Stimulated activated naive CD8-positive, alpha-beta T cell treated with anti-CD3 and anti-CD28 coated beads, Interleukin-15, amount 100 ng/mL, for 72 hours (primary cell): ENCODE data around the gene MMP3.
"Not testable (repeated sequence)": the region's sequence is repeated elsewhere in the genome, so short reads cannot be mapped to it uniquely, and the experiment has no call there.

ENCODE experiments used
- ATAC-seq: fragments of 150-1000 bp; cut with Tn5 transposase; 2 replicates; pipeline ENCODE4 v1.10.0; 2021; ENCODE audit warnings: mild to moderate bottlenecking, moderate library complexity
- DNase-seq, 2 donors: peaks; one replicate each; pipeline ENCODE4 v3.0.0; 2021 to 2022
- H3K27ac Mint-ChIP-seq, 2 donors: one replicate each; pipeline ENCODE4 v1.8.0; 2022; ENCODE audit warnings: mild to moderate bottlenecking in 2 of 2, mixed read lengths in 2 of 2, moderate library complexity in 2 of 2
- H3K27me3 Mint-ChIP-seq: one replicate; pipeline ENCODE4 v1.8.0; 2022; ENCODE audit warnings: mixed read lengths
- H3K4me1 Mint-ChIP-seq: one replicate; pipeline ENCODE4 v1.8.0; 2022; ENCODE audit warnings: mild to moderate bottlenecking, mixed read lengths
- H3K4me3 Mint-ChIP-seq, 2 donors: one replicate each; pipeline ENCODE4 v1.8.0; 2022; ENCODE audit warnings: mild to moderate bottlenecking in 2 of 2, mixed read lengths in 2 of 2, moderate library complexity in 1 of 2
- H3K9me3 Mint-ChIP-seq, 2 donors: one replicate each; pipeline ENCODE4 v1.8.0; 2022; ENCODE audit warnings: mixed read lengths in 2 of 2

The MMP3 gene

DNA sequence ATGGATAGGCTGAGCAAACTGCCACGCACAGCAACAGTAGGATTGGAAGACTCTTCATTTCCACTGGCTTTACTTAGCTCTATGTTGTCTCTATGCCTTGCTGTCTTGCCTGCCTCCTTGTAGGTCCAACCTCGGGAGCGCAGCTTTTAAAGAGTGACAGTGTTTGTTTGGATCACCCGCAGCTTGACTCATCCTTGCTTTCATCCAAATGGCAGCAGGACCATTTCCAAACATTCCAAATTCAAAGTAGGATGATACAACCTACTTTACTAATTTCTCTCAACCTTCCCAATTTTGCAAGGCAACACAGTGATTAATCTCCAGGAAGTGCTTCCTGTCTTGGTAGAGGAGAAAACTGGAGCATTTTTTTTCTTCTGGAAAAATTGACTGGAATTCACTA, at the start of gene MMP3:
TSS of gene MMP3 (minus strand) at position 121 of the 400 bp plus-strand sequence. CDS start at position 58, 63 bp downstream.
- Mint-ChIP-seq H3K9me3 (no peaks in the 10 kb centered on the region), H3K27me3 (peaks cover 14% of the 10 kb centered on the region), H3K4me3 (no peak within 1 kb of the TSS), H3K27ac (no peak within 1 kb of the TSS), H3K4me1 (no peaks in the 10 kb centered on the region)
- DNase-seq (no peak), ATAC-seq (no peak)

DNA sequence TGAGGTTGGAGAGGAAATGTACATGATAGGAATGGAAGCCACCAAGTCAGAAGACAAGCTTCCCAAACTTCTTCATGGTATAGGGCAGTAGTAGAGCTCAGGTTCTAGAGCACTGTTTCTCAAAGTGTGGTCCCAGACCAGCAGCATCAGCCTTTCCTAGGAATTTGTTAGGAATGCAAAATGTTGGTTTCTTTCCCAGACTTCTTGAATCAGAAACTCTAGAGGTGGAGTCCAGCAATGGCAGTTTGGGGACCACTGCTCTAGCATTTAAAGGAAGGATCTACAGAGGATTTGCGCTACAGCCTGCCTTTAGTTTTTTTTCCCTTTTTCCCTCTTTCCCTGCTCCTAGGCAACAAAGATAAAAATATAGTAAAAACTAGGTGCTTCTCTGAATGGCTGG, 48.3 kb upstream of the MMP3 start:
- Mint-ChIP-seq H3K9me3 (peaks cover 12 to 22% of the 10 kb centered on the region in 2 donors), H3K27me3 (peaks cover 15% of the 10 kb centered on the region), H3K27ac (no peak overlapping the region), H3K4me3 (no peak overlapping the region), H3K4me1 (no peaks in the 10 kb centered on the region)
- no peak for ATAC-seq
- DNase-seq, result no peak

DNA sequence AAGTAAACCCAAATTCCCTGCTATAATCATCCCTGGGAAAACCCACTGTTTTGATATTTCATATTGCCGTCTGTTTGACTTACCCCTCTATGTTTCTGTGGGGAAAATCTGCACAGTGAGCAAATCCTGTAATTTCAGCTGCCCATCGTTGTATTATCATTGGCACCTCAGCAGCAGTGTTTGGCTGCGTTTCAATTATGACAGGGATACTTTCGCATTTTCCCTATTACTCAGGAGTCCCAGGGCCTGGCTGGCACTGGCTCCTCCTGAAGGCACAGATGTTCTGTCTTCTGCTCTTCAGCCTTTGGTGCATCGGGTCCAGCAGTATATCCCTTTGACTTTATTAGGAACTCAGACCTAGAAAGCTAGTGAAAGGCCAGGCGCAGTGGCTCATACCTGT, 43.6 kb upstream of the MMP3 start:
- H3K4me3 Mint-ChIP-seq, result no peak overlapping the region
- ATAC-seq, result no peak
- H3K27me3 Mint-ChIP-seq, result peaks cover 7% of the 10 kb centered on the region
- peaks cover 7% of the 10 kb centered on the region for H3K4me1 Mint-ChIP-seq
- no peak for DNase-seq
- no peak overlapping the region for H3K27ac Mint-ChIP-seq
- no peaks in the 10 kb centered on the region for H3K9me3 Mint-ChIP-seq

DNA sequence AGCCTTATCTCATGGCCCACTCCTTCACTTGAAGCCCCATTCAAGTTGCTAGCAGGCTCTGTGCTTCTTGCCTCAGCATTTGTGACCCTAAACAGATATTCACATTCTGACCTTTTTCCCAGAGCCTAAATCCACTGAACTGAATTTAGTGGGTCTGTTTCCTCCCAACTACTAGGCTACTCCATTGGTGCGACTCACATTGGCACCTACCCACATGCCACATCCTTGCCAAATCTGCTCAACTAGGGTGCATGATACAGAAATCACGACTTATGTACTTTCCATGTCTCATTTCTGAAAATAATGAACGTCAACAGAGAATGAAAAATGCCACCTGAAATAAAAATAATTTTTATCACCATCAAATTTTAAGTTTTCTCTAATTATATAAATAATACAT, 39.7 kb upstream of the MMP3 start:
- Mint-ChIP-seq H3K4me1 (peaks cover 7% of the 10 kb centered on the region), H3K9me3 (no peaks in the 10 kb centered on the region), H3K27me3 (peaks cover 3% of the 10 kb centered on the region), H3K27ac (peak overlapping the region in 1 of 2 donors; percentile 52), H3K4me3 (peak overlapping the region in 1 of 2 donors; percentile 10)
- DNase-seq, result peak in 1 of 2 donors; percentile 34
- ATAC-seq, result peak; percentile 73

DNA sequence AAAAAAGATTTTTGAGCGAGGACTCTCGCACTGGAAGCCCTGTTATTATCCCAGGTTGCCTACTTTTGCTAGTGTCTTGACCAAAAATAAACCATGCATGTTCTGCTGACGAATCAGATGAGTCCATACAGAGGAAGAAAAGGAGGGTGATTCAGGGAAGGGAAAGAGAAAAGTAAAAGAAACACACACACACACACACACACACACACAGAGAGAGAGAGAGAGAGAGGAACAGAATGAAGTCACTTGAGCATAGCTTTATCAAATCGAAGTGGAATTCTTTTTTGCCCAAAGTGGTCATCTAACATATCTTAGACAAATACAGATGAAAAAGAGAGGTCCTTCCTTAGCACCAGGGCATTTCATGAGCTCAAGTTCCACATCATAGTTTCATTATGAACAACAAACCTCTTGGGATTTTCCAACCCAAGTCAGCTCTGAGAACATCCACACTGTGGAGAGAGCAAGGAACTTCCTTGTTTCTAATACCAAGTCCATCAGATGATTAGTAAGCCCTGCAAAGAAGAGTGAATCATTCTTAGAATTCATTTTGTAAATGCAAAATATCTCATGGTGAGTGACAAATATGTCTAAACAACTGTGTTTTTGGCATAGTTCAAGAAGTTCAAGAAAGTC, 39.1 kb upstream of the MMP3 start:
- peak overlapping the region in 1 of 2 donors; percentile 52 for H3K27ac Mint-ChIP-seq
- no peaks in the 10 kb centered on the region for H3K9me3 Mint-ChIP-seq
- peak; percentile 83 for ATAC-seq

DNA sequence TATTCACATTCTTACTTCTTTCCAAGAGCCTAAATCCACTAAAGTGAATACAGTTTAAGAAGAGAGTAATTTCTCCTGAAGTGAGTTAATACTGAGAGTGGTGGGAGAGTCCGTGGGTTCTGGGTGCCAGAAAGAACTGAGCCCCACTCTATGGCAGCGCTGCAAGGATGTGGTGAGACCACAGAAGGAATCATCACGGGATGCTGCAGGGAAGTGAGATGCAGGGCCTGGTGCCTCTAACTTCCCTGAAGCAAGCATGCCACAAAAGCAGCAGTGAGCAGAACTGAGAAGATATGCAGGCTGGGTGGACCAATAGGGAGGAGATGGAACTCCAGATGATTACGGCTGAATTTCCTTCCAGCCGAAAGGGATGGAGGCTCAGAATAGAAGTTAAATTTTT, 36.4 kb upstream of the MMP3 start:
- H3K4me1 Mint-ChIP-seq, result peaks cover 7% of the 10 kb centered on the region
- H3K4me3 Mint-ChIP-seq, result no peak overlapping the region
- DNase-seq (no peak), ATAC-seq (no peak)
- no peak overlapping the region for H3K27ac Mint-ChIP-seq
- H3K27me3 Mint-ChIP-seq, result peaks cover 9% of the 10 kb centered on the region
- H3K9me3 Mint-ChIP-seq, result no peaks in the 10 kb centered on the region

More for the DNA sequence above, 39.1 kb upstream of the MMP3 start:
- Mint-ChIP-seq H3K4me3 (peak overlapping the region in 1 of 2 donors; percentile 1), H3K27me3 (peaks cover 9% of the 10 kb centered on the region), H3K4me1 (peaks cover 7% of the 10 kb centered on the region)
- DNase-seq, result no peak

DNA sequence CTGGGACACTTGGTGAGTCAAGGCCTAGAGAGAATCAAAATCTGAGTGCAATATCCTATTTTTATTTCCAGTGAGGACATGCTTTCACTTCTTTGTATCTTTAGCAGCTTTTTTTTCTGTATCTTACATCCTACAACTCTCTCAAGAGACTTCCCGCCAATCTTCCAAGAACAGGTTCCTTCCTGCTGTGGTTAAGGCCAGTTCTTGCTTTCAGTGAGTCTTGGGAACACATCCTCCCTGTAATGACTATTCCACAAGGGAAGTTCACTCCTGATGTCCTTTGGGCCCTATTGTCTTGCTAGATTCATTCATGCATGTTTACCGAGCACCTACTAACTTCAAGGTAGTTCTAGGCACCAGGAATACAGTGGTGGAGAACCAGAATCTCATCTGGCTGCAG, 35.2 kb upstream of the MMP3 start:
- DNase-seq (no peak), ATAC-seq (no peak)
- Mint-ChIP-seq H3K9me3 (no peaks in the 10 kb centered on the region), H3K4me1 (peaks cover 7% of the 10 kb centered on the region), H3K27ac (no peak overlapping the region), H3K4me3 (no peak overlapping the region), H3K27me3 (peaks cover 9% of the 10 kb centered on the region)

DNA sequence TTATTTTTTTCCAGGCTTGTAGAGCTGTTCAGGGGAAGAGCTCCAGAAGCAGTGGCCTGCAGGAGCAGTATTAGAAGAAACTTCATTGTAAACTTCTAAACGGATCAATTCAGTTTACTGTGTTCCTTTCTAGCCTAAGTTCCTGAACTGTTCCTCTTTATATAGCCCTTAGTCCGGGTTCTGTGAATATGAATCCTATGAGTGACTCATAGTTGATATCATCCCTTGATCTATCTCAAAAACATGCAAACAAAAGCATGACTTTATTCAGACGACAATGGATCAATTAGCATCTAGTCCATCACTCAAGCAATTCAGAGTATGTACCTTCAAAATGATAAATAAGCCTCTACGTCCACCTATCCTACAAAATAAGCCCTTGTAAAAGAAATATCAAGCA, 31.4 kb upstream of the MMP3 start, which contains the start of gene MMP12:
TSS of gene MMP12 (minus strand) at position 131 of the 400 bp plus-strand sequence. CDS start at position 86, 45 bp downstream.
- ATAC-seq, result no peak
- H3K4me3 Mint-ChIP-seq, result no peak within 1 kb of the TSS
- no peaks in the 10 kb centered on the region for H3K4me1 Mint-ChIP-seq
- peak within 1 kb of the TSS in 1 of 2 donors; percentile 67 for H3K27ac Mint-ChIP-seq
- H3K9me3 Mint-ChIP-seq, result no peaks in the 10 kb centered on the region
- DNase-seq, result no peak
- peaks cover 9% of the 10 kb centered on the region for H3K27me3 Mint-ChIP-seq

DNA sequence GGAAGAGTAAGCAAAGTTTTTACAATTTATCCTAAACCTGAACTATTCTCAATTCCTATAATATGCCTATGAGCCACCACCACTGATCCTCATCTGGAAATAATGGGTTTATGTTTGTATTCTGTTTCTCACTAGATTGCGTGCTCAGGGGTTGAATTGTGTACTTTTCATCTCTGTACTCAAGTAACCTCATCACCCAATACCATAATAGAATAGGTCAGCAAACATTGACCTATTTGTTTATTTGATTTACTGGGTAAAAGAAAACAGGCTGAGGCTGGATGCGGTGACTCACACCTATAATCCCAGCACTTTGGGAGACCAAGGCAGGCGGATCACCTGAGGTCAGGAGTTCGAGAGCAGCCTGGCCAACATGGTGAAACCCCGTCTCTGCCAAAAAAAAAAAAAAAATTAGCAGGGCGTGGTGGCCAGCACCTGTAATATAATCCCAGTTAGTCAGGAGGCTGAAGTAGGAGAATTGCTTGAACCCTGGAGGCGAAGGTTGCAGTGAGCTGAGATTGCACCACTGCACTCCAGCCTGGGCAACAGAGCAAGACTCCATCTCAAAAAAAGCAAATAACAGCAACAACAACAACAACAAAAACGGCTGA, 26.1 kb upstream of the MMP3 start:
- H3K4me3 Mint-ChIP-seq, H3K4me1 Mint-ChIP-seq, H3K9me3 Mint-ChIP-seq, H3K27me3 Mint-ChIP-seq, DNase-seq, H3K27ac Mint-ChIP-seq, ATAC-seq: not testable (repeated sequence)

DNA sequence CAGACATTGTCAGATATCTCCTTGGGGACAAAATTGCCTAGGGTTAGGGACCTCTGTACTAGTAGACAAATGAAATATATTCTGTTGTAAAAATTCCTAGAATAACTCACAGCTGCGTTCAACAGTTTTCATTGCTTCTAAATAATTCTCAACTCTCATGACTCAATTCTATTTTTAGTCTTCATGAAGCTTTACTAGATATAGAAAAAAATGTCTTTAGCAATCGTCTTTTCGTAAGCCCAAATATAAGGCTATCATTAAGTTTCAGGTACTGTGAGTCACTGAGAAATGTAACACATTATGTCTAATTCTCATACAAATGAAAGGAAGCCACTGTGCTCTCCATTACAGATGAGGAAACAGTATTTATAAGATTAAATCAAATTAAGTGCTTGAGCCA, 24.9 kb upstream of the MMP3 start:
- Mint-ChIP-seq H3K4me1 (no peaks in the 10 kb centered on the region), H3K27ac (no peak overlapping the region), H3K4me3 (no peak overlapping the region), H3K27me3 (no peaks in the 10 kb centered on the region), H3K9me3 (no peaks in the 10 kb centered on the region)
- DNase-seq, result no peak
- ATAC-seq, result no peak

DNA sequence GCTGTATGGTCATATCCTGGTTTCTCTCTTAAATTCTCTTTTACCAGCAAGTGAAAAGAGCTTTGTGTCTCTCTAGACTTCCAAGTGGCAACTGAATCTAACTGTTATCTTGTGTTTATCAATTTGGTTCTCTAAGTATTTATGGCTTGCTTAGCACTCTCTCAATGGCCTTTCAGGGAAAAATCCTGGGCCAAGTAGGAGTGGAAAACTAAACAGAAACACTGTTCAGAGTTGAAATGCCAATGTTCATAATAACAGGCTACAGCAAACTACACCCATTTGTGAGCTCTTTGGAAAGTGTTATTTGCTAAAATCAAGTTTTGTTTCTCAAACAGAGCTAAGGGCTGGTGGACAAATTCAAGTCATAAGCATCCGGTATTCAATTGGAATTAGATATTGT, 21.3 kb upstream of the MMP3 start:
- ATAC-seq (no peak), DNase-seq (no peak)
- H3K27me3 Mint-ChIP-seq, result no peaks in the 10 kb centered on the region
- H3K4me1 Mint-ChIP-seq, result no peaks in the 10 kb centered on the region
- no peaks in the 10 kb centered on the region for H3K9me3 Mint-ChIP-seq
- H3K27ac Mint-ChIP-seq, result peak overlapping the region in 1 of 2 donors; percentile 54
- H3K4me3 Mint-ChIP-seq, result no peak overlapping the region

DNA sequence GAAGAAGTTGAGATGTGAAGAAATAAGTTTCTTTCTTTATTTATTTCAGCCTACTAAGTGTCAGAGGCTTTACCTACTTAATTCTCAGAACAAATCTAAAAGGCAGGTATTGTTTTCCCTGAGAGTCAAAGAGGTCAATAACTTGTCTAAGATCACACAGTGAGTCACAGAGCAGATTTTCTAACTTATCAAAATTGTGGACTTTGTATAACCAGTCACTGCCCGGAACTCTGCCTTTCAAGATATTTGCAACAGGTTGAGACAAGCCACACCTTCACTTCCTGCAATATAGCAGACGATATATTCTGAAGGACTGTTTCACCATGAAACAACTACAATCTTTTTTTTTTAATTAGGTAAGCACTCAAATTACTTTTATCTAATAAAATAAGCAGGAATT, 10.5 kb upstream of the MMP3 start:
- Mint-ChIP-seq H3K4me1 (no peaks in the 10 kb centered on the region), H3K27me3 (peaks cover 13% of the 10 kb centered on the region), H3K27ac (no peak overlapping the region), H3K4me3 (no peak overlapping the region), H3K9me3 (no peaks in the 10 kb centered on the region)
- no peak for DNase-seq
- ATAC-seq, result no peak

DNA sequence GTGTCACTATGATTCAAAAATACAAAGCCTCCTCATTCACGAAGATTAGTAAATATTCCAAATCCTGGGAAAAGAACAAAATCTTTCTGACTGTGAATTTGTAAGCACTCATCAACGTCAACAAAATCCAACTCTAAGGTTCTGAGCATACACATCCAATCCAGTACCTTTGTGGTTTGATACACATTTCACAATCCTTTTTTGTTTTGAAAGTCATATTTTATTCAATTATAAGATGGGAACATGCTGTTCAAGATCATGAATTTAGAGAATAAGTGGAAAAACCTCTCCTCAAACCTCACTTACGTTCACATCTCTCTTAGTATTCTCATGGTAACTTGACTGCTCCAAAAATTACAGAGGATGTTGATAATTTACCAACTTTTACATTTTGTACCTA, 9.6 kb upstream of the MMP3 start:
- DNase-seq, result no peak
- Mint-ChIP-seq H3K27ac (no peak overlapping the region), H3K27me3 (peaks cover 13% of the 10 kb centered on the region), H3K9me3 (no peaks in the 10 kb centered on the region), H3K4me3 (no peak overlapping the region), H3K4me1 (no peaks in the 10 kb centered on the region)
- no peak for ATAC-seq

DNA sequence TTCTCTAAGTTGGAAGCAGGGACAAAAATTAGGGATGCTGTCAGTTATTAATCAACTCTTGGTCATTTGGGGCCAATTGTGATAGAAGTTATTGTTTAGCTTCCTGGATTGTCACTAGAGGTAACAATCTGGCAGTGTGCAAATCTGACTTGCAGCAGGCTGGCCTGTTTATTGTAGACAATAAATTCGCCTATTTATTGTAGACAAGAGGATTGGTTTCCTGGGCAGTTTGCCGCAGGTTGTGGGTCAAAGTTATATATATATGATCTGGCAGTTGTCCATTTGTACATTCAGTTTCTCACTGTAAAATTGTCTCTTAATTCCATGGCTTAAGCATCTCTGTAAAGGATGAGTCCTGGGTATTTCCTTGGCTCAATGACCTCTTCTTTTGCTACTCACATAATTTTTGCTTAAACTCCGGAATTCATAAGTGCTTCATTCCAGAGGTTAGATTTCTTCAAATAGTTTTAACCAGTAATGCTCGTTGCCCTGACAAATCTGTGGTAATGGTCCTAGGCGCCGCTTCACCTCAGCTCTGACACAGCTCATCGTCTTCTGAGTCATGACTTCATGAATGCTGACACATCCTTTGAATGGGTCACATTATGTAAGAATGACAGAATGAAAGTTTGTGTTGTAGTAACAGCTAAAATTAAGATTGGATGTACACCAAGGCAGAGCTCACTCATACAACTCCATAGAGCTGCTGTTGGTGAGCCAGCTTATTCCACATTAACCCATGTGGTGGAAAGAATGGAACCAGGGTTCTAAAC, 7.8 kb upstream of the MMP3 start:
- Mint-ChIP-seq H3K27me3 (peaks cover 20% of the 10 kb centered on the region), H3K4me3 (no peak overlapping the region), H3K27ac (no peak overlapping the region), H3K9me3 (no peaks in the 10 kb centered on the region), H3K4me1 (no peaks in the 10 kb centered on the region)
- ATAC-seq (no peak), DNase-seq (no peak)

DNA sequence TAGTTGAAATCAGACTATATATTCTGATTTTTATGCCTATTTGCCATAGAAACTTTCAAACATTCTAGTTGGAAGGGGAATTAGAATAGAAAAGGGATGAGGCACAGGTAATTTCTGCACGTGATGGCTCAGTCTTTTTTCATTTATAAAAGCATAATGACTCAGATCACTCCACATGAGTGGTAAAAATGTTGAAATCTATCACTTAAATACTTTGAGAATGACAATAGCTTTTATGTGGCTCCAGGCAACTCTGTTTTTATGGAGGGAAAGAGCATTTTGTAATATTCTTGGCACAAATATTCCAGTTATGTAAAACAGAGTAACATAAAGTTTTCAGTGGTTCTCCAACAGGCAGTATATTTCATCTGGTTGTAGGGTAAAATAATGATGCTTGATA, 5.9 kb upstream of the MMP3 start:
- no peak for ATAC-seq
- no peak overlapping the region for H3K4me3 Mint-ChIP-seq

DNA sequence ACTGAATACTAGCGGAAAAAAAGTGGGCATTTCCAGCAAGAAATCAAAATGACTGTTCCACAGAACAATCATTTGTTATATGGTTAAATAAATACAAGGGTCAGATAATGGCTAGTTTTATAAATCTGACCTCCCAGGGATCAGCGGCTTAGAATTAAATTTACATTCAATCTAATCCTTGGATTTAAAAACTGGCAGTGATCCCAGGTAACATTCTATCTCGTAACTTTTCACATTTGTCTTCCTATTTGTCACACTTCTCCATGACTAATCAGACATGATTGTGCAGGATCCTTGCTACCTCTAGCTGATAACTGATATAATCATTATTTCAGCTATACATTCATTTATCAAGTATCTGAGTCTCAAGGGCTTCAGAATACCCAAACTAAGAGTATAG, 2.9 kb upstream of the MMP3 start:
- DNase-seq, result no peak
- peaks cover 14% of the 10 kb centered on the region for H3K27me3 Mint-ChIP-seq
- H3K4me1 Mint-ChIP-seq, result no peaks in the 10 kb centered on the region
- H3K4me3 Mint-ChIP-seq, result no peak overlapping the region
- no peak for ATAC-seq
- H3K9me3 Mint-ChIP-seq, result no peaks in the 10 kb centered on the region
- no peak overlapping the region for H3K27ac Mint-ChIP-seq

More for the DNA sequence above, 5.9 kb upstream of the MMP3 start:
- Mint-ChIP-seq H3K4me1 (no peaks in the 10 kb centered on the region), H3K27ac (no peak overlapping the region), H3K9me3 (no peaks in the 10 kb centered on the region), H3K27me3 (peaks cover 20% of the 10 kb centered on the region)
- no peak for DNase-seq
